Suprapubic skin (tissue), 4 donors: ENCODE measurements around the gene RPS6KB1. TPM values are rescaled to one million over a fixed set of nuclear protein-coding genes. Genes with fewer than 3 reads are reported as not detected.
"Not testable (repeated sequence)": the region's sequence is repeated elsewhere in the genome, so short reads cannot be mapped to it uniquely, and the experiment has no call there.

Source experiments
- DNase-seq, 2 donors: peaks; one replicate each; pipeline ENCODE4 v3.0.0-alpha.2; 2019; ENCODE audit warnings: low spot score in 2 of 2
- H3K27ac ChIP-seq: fragments of 200-600 bp; sonication (generic); one replicate; pipeline ENCODE4 v1.5.1; 2019
- H3K27me3 ChIP-seq: fragments of 200-600 bp; sonication (generic); one replicate; pipeline ENCODE4 v1.5.1; 2019
- H3K36me3 ChIP-seq: fragments of 200-600 bp; sonication (generic); one replicate; pipeline ENCODE4 v1.5.1; 2019
- H3K4me1 ChIP-seq: fragments of 200-600 bp; sonication (generic); one replicate; pipeline ENCODE4 v1.5.1; 2019
- H3K4me3 ChIP-seq: fragments of 200-600 bp; sonication (generic); one replicate; pipeline ENCODE4 v1.5.1; 2019; ENCODE audit warnings: mild to moderate bottlenecking
- H3K9me3 ChIP-seq: fragments of 200-600 bp; sonication (generic); one replicate; pipeline ENCODE4 v1.5.1; 2019
- EP300 ChIP-seq: sonication (generic); formaldehyde crosslinking; IDR thresholded peaks from one replicate; pipeline ENCODE4 v1.6.1; 2017; ENCODE audit warnings: antibody characterized with exemption
- POLR2A ChIP-seq, 2 donors: fragments of 450-650 bp; IDR thresholded peaks; one replicate each; pipeline ENCODE4 v1.6.1; 2017; ENCODE audit warnings: antibody characterized with exemption in 2 of 2, mild to moderate bottlenecking in 2 of 2, moderate library complexity in 2 of 2
- POLR2AphosphoS5 ChIP-seq, 3 donors: sonication (generic); formaldehyde crosslinking; IDR thresholded peaks; one replicate each; pipeline ENCODE4 v1.6.1; 2017; ENCODE audit warnings: antibody characterized with exemption in 3 of 3
- WGBS: methylation state at CpG from one replicate; pipeline ENCODE4 v1.1.5; 2018; 5-methylcytosine and 5-hydroxymethylcytosine counted together
- total RNA-seq, 4 donors: library from RNA; depleted of rRNA; stranded (reverse); fragments of >200 nt; gene quantifications; one replicate each; pipeline ENCODE4 v1.1.0, GENCODE V29; 2016
- TF ChIP-seq, protein P1 (sequence below), 2 donors: fragments of 200-600 bp in 1 of 2; fragments of 450-650 bp in 1 of 2; sonication (generic) in 1 of 2; IDR thresholded peaks; one replicate each; pipeline ENCODE4 v1.5.1; 2016 to 2019; ENCODE audit warnings: antibody characterized with exemption in 2 of 2, mild to moderate bottlenecking in 1 of 2, moderate library complexity in 1 of 2

Gene RPS6KB1
- total RNA-seq, 4 donors from 2014 or later, result 21.1 to 77.5 (median 28.4) TPM

DNA sequence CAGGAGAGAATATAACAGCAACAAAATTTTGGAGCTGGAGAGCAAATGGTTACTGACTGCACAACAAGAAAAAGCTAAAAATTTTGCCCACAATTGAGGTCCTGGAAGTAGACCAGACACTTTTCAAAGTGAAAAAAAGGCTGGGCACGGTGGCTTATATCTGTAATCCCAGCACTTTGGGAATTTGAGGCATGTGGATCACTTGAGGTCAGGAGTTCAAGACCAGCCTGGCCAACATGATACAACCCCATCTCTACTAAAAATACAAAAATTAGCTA is 23.0 kb upstream of the RPS6KB1 start:
- TF ChIP-seq EP300 (no peak), POLR2A (IDR thresholded peaks at IDR 0.05) (no peak)
- peaks cover 28% of the 10 kb centered on the region for H3K36me3 ChIP-seq
- peak overlapping the region; percentile 18 for H3K27ac ChIP-seq
- H3K4me3 ChIP-seq, result no peak overlapping the region
- H3K27me3 ChIP-seq, result no peaks in the 10 kb centered on the region
- H3K9me3 ChIP-seq, result no peaks in the 10 kb centered on the region
- no peak for DNase-seq
- H3K4me1 ChIP-seq, result peaks cover 7% of the 10 kb centered on the region
- WGBS, result 57% methylated on average over 1 of the region's 1 CpG

DNA sequence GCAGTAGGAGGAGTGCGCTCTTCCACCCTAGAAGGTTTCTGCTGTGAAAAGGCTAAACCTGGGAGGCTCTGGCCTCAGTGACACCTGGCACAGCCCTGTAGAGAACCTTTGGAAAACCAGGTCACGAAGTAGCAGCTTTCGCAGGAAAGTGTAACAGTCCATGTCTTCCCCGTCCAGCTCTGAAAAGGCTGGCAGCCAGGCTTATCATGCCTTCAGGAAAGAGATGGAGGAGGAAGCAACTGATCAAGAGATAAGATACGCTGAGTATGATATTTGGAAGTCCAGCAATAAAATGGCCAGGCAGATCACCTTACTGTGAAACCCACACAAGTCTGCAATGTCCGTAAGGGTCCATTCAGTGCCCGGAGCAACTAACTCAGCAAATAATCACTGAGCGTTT is 22.4 kb upstream of the RPS6KB1 start:
- peaks cover 7% of the 10 kb centered on the region for H3K4me1 ChIP-seq
- H3K9me3 ChIP-seq, result no peaks in the 10 kb centered on the region
- H3K36me3 ChIP-seq, result peaks cover 33% of the 10 kb centered on the region
- H3K27me3 ChIP-seq, result no peaks in the 10 kb centered on the region
- WGBS, result 82% methylated on average over 8 of the region's 8 CpGs
- no peak overlapping the region for H3K27ac ChIP-seq
- DNase-seq, result peak in 1 of 2 donors; percentile 14
- no peak for TF ChIP-seq EP300
- no peak for TF ChIP-seq POLR2AphosphoS5 (IDR thresholded peaks at IDR 0.05)
- TF ChIP-seq, protein P1, sequence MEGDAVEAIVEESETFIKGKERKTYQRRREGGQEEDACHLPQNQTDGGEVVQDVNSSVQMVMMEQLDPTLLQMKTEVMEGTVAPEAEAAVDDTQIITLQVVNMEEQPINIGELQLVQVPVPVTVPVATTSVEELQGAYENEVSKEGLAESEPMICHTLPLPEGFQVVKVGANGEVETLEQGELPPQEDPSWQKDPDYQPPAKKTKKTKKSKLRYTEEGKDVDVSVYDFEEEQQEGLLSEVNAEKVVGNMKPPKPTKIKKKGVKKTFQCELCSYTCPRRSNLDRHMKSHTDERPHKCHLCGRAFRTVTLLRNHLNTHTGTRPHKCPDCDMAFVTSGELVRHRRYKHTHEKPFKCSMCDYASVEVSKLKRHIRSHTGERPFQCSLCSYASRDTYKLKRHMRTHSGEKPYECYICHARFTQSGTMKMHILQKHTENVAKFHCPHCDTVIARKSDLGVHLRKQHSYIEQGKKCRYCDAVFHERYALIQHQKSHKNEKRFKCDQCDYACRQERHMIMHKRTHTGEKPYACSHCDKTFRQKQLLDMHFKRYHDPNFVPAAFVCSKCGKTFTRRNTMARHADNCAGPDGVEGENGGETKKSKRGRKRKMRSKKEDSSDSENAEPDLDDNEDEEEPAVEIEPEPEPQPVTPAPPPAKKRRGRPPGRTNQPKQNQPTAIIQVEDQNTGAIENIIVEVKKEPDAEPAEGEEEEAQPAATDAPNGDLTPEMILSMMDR (IDR thresholded peaks at IDR 0.05), result no peak
- TF ChIP-seq POLR2A (IDR thresholded peaks at IDR 0.05), result no peak
- no peak overlapping the region for H3K4me3 ChIP-seq

DNA sequence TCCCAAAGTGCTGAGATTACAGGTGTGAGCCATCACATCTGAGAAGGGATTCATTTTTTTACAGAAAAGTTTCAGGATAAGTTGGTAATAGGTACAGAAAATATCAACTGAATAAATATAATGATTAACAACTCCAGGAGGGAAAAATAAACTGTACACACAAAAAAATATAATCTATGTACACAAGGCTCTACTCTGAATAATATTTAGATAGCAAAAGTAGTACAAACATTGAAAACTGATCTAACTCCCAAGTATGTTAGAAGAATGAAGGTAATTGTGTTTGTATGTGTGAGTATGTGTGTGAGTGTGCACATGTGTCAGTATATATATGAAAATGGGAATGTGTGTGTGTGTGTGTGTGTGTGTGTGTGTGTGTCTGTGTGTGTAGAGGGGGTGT is 20.6 kb upstream of the RPS6KB1 start:
- TF ChIP-seq, protein P1 (IDR thresholded peaks at IDR 0.05), result no peak
- TF ChIP-seq EP300 (no peak), POLR2A (IDR thresholded peaks at IDR 0.05) (no peak), POLR2AphosphoS5 (IDR thresholded peaks at IDR 0.05) (no peak)
- no peak overlapping the region for H3K27ac ChIP-seq
- H3K36me3 ChIP-seq, result peaks cover 43% of the 10 kb centered on the region

DNA sequence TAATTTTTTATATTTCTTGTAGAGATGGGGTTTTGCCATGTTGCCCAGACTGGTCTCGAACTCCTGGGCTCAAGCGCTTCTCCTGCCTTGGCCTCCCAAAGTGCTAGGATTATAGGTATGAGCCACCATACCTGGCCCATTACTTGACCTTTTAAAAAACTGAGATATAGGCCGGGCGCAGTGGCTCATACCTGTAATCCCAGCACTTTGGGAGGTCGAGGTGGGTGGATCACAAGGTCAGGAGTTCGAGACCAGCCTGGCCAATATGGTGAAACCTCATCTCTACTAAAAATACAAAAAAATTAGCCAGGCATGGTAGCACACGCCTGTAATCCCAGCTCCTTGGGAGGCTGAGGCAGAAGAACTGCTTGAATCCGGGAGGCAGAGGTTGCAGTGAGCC is 19.5 kb upstream of the RPS6KB1 start:
- WGBS, result 91% methylated on average over 8 of the region's 8 CpGs
- not testable (repeated sequence) for H3K27ac ChIP-seq

More for the DNA sequence above, 20.6 kb upstream of the RPS6KB1 start:
- Histone ChIP-seq H3K9me3 (no peaks in the 10 kb centered on the region), H3K4me1 (peaks cover 7% of the 10 kb centered on the region), H3K4me3 (no peak overlapping the region), H3K27me3 (no peaks in the 10 kb centered on the region)
- no peak for DNase-seq

DNA sequence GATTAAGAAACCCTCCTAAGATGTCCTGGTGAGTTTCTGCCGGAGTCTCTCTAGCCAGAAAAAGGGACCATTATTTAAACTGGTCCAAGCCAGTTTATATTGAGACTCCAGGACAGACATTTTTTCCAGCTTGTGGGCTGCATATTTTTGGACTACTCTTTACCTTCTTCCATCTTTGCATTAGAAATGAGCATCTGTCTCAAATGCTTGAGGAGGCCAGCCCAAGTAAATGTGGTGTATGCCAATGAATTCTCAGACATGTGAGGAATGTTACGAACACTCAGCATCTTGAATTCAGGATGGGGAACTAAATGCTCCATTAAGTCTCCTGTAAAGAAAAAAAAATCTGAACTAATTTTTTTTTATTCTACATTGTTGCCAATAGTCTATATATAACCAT is 18.5 kb upstream of the RPS6KB1 start:
- no peak overlapping the region for H3K4me3 ChIP-seq
- H3K4me1 ChIP-seq, result peaks cover 6% of the 10 kb centered on the region
- peaks cover 56% of the 10 kb centered on the region for H3K36me3 ChIP-seq
- DNase-seq, result no peak
- TF ChIP-seq POLR2A (IDR thresholded peaks at IDR 0.05) (no peak), POLR2AphosphoS5 (IDR thresholded peaks at IDR 0.05) (no peak), EP300 (no peak)
- TF ChIP-seq, protein P1 (IDR thresholded peaks at IDR 0.05), result no peak
- H3K9me3 ChIP-seq, result no peaks in the 10 kb centered on the region
- 91% methylated on average over 2 of the region's 2 CpGs for WGBS
- no peaks in the 10 kb centered on the region for H3K27me3 ChIP-seq
- no peak overlapping the region for H3K27ac ChIP-seq

More for the DNA sequence above, 19.5 kb upstream of the RPS6KB1 start:
- H3K36me3 ChIP-seq, result peaks cover 52% of the 10 kb centered on the region
- not testable (repeated sequence) for H3K27me3 ChIP-seq, H3K9me3 ChIP-seq, H3K4me3 ChIP-seq, H3K4me1 ChIP-seq
- DNase-seq, result peak in 1 of 2 donors; percentile 35

DNA sequence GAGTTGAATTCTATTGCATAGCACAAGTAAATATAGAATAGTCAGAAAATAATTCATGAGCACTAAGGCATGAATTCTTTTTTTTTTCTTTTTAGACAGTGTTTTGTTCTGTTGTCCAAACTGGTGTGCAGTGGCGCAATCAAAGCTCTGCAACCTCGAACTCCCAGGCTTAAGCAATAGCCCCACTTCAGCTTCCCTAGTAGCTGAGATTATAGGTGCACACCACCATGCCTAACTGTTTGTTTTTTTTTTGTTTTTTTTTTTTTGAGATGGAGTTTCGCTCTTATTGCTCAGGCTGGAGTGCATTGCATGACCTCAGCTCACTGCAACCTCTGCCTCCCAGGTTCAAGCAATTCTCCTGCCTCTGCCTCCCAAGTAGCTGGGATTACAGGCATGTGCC is 16.8 kb upstream of the RPS6KB1 start:
- no peaks in the 10 kb centered on the region for H3K9me3 ChIP-seq
- peak in 1 of 2 donors; percentile 10 for DNase-seq
- peaks cover 70% of the 10 kb centered on the region for H3K36me3 ChIP-seq
- H3K27me3 ChIP-seq, result no peaks in the 10 kb centered on the region
- TF ChIP-seq POLR2A (IDR thresholded peaks at IDR 0.05), result no peak
- no peak for TF ChIP-seq POLR2AphosphoS5 (IDR thresholded peaks at IDR 0.05)
- TF ChIP-seq EP300, result no peak
- TF ChIP-seq, protein P1 (IDR thresholded peaks at IDR 0.05), result no peak
- no peaks in the 10 kb centered on the region for H3K4me1 ChIP-seq
- 86% methylated on average over 3 of the region's 3 CpGs for WGBS
- H3K4me3 ChIP-seq, result no peak overlapping the region
- no peak overlapping the region for H3K27ac ChIP-seq
